ENCODE data around the gene MAML3.

MAML3 gene

GRCh38 chr4:140069066-140069465, 84.9 kb downstream of the MAML3 start:
- DNase-seq: no peak

GRCh38 chr4:140068271-140068670, 85.7 kb downstream of the MAML3 start:
- DNase-seq: no peak

DNA sequence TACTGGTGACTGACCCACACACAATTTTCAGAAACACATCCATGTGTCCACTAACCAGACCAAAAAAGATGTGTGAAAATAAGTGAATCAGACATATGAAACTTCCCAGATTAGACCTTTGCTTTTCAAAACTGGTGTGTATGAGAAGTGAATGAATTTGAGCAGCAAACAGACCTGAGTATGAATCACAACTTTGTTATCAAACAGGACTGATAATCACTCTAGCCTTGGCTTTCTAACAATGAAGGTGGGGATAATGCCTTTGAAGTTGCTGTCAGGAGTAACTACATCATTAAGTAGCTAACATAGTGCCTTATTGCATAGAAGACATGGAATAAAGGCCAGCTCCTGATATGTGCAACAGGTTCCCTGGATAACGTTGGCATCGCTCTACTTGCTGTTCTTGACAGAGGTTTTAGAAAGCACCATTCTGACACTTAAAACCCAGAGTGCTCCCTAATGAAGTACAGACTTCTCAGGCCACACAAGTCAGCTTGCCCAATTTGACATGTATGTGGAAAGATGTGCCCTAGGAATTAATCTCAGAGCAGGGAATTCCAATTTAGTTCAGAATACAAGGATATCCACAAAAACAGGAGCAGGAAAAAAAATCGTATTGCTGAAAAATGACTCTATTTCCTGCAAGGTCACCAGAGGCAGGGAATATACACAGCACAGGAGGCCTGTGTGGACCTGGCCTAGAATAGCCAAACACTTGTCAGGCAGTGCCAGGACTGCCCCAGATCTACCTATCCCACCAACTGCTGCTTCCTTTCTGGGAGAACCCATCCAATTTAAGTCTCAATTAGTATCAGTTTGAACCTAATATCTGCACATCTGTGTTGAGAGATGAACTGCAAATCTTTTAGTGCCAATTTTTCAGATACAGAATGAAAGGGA, 87.7 kb downstream of the MAML3 start:
- DNase-seq: no peak

GRCh38 chr4:140065393-140065792, 88.6 kb downstream of the MAML3 start:
- no peak for DNase-seq

GRCh38 chr4:140061659-140062289, 92.2 kb downstream of the MAML3 start:
- no peak for DNase-seq

GRCh38 chr4:140061194-140061593, 92.8 kb downstream of the MAML3 start:
- DNase-seq: no peak

- no peak for DNase-seq
Observed at GRCh38 chr4:140059159-140059558, 94.8 kb downstream of the MAML3 start.

- peak; percentile 2 for DNase-seq
Observed at GRCh38 chr4:140057701-140058100, 96.3 kb downstream of the MAML3 start.

- DNase-seq: no peak
Observed at GRCh38 chr4:140056015-140056414, 98.0 kb downstream of the MAML3 start.

DNA sequence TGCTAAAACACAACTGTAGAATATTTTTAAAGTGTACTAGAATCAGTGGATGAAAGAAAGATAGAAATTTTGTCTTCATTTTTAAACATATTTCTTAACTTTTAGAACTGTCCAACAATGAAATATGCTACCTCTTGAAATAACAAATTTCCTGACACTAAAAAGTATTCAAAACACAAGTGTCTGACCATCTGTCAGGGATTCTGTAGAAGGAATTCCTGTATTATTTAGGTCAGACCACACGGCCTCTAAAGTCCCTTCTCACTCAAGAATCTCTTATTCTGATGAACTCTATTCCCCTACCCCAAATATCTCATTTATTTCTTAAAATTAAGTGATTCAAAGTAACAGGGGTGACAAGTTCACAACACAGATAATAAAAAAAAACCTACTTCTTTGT, 99.1 kb downstream of the MAML3 start:
- no peak for DNase-seq

DNA sequence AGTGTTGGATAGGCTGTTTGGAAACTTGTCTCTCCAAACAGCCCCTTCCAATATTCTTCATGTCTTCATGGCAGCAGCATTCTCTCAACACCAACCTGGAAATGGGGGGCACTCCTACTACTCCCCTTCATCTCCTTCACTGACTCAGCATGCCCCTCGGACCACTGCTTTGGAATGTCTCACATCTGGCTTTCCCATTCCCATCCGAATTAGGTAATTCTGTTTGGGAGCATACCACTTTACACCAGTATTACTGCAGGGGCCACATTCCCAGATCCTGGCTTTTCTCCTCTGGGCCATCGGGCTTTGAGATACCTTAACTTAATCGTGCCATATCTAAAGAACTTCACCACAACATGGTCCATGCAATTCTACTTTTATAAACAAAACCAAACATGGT, 100.8 kb downstream of the MAML3 start:
- no peak for DNase-seq

DNA sequence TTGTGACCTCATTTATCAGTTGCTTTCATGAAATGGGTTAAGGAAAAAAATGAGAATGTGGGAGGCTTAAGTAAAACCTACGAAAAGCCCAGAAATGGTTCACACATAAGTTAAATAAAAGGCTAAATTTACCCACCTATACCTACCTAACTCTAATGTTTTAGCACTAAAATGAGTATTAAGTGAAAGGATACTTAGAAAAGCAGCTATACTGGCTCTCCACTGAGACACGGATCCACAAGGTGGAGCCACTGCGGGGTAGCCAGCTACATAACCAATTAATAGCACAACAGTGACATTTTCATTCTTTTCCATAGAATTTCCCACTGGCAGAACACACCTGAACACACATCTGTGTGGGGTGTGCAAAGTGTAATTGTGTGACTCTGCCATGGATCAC, 101.9 kb downstream of the MAML3 start:
- no peak for DNase-seq

DNA sequence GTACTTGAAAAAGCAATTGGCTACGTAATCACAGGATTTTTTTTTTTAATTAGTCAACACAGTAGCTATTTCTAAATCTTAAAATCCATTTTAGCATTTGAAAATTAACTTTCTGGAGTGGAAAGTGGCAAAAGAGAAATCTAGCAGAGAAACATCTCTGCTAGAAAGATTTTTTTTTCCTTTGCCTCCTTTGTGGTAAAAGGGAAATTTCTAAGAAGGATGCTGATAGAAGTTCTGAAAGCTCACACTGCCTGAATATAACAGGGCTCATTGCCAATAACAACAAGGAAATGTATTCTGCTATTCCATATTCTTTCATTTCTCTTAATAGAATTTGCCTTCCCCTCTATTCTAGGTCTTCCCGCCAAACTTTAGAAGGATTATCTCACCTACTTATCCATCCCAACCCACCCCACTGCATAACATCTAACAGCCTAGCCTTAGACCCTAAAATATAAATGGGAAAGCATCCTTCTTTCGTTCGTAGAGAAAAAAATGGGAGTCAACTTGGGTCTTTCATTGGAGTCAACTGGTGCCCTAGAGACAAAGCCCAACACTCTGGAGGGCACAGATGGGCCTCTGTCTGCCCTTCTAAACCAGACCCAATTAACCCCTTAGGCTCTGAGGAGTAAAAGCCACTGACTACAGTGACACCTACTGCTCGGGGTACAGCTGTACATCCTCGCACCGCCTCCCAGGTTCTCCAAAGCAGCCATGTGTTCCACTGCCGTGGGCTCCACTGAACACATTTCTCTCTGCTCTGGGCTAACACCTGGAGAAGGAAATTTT, 103.9 kb downstream of the MAML3 start:
- no peak for DNase-seq

DNA sequence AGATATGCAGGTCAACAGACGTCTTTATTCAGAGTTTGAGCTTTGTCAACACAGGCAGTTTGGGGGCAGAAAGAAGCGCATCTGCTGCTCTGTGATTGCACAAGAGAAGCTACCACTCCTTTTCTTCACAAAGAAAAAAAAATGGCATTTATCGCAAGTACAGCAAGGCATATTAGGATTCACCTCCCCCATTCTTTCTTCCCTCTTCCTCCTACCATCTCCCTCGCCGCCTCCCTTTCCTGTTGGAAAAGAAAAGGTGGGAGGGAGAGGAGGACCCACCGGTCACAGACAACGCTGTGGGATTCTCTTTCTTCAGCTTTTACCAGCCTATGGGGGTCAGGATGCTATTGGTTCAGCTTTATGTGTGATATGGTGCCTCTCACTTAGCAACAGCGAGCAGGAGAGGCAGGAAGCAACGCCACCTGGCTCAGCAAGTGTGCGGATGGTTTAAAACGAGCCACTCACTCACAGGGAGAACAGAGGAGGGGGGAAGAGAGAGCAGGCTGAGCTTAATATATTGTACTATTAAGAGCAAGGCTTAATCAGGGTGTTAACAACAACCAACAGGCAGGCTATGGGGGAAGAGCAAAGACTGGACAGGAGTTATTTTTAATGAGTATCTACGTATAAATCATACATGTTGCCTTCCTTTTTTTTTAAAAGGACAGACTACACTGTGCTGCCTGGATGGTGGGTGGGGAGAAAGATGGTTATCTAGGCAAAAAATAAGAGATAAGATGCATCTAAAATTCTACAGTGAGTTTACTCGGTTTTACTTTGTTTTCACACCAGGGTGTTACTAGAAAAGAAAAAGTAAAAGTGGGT, 104.7 kb downstream of the MAML3 start:
- peak; percentile 8 for DNase-seq

DNA sequence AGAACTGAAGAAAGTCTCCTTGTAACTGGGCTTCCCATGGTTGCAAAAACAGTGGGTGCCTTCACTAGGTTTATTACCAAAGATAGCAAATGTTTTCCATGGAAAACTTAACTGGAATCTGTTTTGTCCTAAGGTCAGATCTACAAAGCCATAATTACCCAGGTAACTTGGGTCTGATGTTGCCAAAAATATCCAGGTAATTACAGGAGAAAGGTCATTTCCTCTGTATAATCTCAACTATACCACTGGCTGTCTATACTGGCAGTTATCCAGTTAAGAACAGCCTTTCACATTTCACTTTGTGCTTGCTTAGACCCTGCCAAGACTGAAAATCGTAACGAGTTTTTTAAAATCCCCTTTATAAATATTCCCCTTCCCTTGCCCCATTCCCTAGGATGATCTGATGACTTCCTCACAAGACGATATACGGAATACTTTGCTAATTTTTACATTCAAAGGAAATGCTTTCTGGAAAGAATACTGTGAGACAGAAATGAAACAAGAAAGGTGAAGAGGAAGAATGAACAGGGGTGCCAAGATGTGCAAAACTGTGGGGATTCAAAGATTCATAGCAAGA, 105.5 kb downstream of the MAML3 start:
- no peak for DNase-seq

DNA sequence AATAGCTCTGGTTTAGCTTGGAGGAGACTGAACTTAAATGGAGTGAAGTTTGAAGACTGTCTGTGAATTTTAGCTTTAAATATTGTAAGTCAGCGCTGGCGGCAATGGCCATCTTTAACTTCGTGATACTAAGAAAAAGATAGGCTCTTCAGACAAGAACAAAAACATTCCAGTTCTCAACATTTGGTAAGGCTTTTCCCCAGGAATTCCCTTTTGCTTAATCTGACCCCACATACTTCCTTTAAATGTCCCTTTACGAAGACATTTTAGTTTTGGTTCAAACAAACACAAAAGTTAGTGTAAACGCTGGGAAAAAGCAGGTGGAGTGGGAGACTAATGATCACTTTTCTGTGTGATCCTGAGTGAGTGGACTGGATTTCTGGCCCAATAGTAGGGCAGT, 106.2 kb downstream of the MAML3 start:
- no peak for DNase-seq

- DNase-seq: no peak
Observed at GRCh38 chr4:140047017-140047640, 106.9 kb downstream of the MAML3 start.

- DNase-seq: no peak
Observed at GRCh38 chr4:140046543-140046942, 107.4 kb downstream of the MAML3 start.

DNA sequence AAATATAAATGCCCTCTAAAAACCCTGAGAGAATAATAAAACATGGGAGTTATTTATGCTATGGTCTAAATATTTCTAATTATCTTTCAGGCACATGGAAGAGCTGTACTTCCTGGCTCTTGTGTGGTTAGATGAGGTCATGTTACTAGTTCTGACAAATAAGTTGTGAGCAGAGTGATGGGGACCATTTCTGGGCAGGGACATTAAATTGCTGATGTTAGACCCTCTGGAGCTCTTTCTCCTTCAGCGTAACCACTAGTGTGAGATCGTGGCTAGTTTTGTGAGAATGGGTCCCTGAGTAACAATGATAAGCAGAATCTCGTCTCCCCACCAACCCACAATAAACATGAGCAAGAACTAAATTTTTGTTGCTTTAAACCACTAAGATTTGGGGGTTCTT, 108.0 kb downstream of the MAML3 start:
- DNase-seq: no peak

DNA sequence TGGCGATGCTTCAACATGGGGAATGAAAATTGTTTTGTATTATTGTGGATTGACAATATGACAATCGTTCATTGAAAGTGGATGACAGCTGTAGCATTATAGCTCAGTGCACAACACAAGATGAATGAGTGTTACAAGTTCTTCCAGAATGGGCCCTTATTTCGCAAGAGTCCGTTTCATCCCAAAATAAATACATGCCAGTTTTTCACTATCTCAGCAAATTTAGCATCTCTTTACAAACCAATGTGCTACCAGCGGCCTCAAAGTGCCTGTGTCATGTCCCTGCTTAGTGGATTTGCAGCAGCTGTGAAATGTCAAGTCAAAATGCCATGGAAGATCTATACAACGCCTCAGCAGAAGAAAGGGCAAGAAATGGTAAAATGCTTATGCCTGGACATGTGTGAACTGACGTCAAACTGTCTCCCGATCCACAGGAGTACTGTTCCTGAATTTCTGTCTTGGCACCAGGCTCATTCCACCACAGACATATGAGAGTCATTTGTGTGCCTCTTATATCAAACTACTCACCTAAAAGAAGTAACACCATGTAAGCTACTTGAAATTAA, 109.6 kb downstream of the MAML3 start:
- no peak for DNase-seq

DNA sequence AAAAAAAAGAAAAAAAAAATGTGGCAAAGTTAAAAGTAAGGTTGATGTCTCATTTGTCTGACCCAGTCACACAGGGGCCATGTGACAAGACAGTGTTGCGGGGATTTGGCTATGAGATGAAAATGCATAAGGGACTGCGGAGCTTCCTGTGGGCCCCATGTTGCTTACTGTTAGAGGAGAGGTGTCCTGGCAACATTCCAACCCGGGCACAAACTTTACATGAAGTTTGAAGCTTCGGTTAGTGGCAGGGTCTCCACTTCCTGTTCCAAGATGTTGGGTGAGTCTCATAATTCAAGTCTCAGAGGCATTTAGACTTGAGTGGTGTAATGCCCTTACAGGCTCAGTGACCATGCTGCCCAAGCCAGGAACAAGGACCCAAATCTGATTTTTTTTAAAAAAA, 111.3 kb downstream of the MAML3 start:
- DNase-seq: no peak
